Esophagus mucosa (tissue), 1 donor: Measurements from ENCODE around the gene ACOX3. TPM values are rescaled to one million over a fixed set of nuclear protein-coding genes. Genes with fewer than 3 reads are reported as not detected.

Source experiments
- ATAC-seq: fragments of 200-7000 bp; cut with Tn5 transposase; one replicate; pipeline ENCODE4 v1.9.1; 2020
- total RNA-seq: library from RNA; stranded (reverse); gene quantifications from one replicate; pipeline ENCODE4 v1.2.4, GENCODE V29; 2023
- donor health status: DM: yes; HTN: yes; CAD: no.

ACOX3 gene
- total RNA-seq, 1 donor from 2014 or later: 48.0 TPM

GRCh38 chr4:8404791-8405515 lies 35.6 kb downstream of the ACOX3 start:
- ATAC-seq: no peak

DNA sequence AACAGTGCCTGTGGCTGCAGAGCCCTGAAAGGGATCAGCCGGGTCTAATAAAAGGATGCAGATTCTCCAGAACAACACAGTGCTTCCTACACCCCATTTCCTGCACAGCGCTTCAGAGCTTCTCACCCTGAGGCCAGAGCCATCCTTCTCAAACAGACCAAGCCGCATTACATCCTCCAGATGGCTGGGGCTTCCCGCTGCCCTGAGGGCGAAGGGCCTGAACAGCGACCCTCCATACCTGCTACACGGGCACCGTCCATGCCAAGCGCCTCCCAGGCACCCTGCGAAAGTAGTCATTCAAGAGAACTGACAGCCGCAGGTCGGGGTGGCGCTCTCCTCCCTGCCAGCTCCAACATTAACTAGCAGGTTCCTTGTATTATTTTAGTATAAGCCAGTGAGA lies 36.5 kb downstream of the ACOX3 start:
- no peak for ATAC-seq

DNA sequence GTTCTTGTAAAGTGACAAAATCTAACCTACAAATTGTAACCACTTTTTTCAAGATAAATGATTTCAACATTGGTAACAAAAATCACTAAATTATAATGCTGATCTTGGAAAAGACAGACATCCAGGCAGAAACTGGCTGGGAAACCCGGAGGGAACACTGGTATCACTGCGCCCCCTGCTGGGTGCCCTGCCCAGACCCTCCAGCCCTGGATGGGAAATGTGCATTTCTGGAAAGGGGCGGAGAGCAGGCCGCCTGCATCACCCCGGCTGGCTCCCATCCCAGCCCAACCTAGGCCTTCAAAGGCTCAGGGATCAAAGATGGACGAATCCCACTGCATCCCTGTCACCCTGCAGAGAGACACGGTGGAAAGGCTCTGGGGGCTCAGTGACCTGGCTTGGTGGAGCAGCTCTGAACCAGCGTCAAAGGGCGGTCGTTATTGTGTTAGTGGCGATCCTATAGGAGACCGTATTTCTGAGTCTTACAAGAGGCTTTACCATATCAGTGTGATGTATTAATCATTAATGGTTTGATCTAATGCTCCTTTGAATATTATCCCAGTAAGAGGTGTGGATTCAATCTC lies 37.3 kb downstream of the ACOX3 start:
- ATAC-seq: peak; percentile 79

DNA sequence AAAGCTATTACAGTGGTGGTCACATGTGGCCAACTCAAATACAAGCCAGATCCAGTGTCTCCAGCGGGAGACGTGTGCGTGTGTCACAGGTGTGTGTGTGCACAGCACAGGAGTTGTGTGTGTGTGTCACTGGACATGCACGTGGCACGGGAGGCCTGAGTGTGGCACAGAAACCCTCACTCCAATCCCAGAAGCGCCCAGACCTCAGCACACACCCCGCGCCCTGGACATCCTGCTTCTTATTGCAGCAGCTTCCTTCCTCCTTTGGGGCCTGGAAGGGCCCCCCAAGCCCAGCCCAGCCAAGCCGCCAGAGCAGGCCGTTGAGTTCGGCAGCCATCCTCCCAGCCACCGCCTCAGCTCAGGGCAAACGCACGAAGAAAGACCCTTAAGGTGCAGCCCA lies 37.9 kb downstream of the ACOX3 start:
- peak; percentile 13 for ATAC-seq

GRCh38 chr4:8402181-8402597 lies 38.3 kb downstream of the ACOX3 start:
- ATAC-seq: peak; percentile 44

- peak; percentile 6 for ATAC-seq
Observed at GRCh38 chr4:8401665-8402064, 38.9 kb downstream of the ACOX3 start.

GRCh38 chr4:8400632-8401325 lies 39.7 kb downstream of the ACOX3 start:
- no peak for ATAC-seq

GRCh38 chr4:8399298-8399697 lies 41.2 kb downstream of the ACOX3 start:
- no peak for ATAC-seq

DNA sequence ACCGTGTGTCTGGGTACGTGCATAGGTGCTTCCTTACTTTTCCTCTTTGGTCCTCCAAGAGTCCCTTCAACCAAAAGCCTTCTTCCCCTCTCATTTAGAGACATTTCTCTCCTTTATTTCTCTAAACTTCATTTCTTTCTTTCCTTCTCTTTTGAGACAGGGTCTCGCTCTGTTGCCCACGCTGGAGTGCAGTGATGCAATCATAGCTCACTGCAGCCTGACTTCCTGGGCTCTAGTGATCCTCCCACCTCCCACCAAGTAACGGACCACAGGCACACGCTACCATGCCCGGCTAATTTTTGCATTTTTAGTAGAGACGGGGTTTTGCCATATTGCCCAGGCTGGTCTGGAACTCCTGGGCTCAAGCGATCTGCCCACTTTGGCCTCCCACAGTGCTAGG lies 42.2 kb downstream of the ACOX3 start:
- no peak for ATAC-seq

DNA sequence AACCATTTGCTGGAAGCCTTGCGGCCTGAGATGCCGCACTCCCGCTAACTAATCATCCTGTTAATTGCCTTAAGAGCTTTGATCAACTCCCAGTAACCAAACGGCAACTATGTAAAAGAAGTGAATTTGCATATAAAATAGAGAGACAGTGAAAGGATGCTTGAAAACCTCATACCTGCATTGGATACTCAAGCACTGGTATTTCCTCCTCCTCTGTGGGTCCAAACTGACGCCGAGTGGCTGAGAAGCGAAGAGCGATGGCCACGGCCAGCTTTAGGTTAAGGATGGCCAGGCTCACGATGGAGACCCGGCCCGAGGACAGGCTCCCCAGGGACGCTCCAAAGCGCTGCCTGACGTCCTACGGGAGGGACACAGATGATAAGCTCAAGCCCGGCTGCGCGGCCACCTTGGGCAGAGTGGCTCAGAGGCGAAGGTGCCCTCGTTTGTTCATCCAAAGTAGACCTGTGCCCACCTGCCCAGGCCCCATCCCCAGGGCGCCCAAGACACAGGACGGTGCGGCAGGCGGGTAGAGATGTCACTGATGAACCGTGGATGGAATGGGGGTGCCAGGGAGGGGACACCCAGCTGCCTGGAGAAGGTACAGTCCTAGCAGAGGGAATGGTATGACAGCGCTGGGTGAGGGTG lies 43.6 kb downstream of the ACOX3 start:
- no peak for ATAC-seq

GRCh38 chr4:8395504-8396296 lies 44.8 kb downstream of the ACOX3 start:
- ATAC-seq: no peak

GRCh38 chr4:8394806-8395205 lies 45.7 kb downstream of the ACOX3 start:
- no peak for ATAC-seq

GRCh38 chr4:8394061-8394519 lies 46.4 kb downstream of the ACOX3 start:
- peak; percentile 43 for ATAC-seq

DNA sequence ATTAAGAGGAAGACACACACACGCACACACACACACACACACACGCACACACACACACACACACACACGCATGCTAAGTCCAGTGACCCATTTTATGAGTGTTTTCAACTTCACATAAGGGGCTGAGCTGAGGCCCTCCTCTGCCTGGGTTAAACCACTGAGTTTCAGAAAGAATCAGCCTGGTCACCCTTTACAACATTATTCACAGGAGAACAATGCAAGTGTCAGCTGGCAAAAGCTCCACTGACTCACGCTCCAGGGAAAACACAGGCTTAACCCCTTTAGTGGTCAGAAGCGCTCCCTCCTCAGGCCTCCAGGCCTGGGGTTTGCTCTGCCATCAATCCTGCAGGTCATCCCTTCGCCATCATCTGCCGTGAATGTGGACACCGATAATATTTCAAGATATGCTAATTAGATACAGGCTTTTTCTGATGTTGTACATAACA lies 46.9 kb downstream of the ACOX3 start:
- ATAC-seq: peak; percentile 60

- no peak for ATAC-seq
Observed at GRCh38 chr4:8392591-8393190, 47.8 kb downstream of the ACOX3 start.

GRCh38 chr4:8391972-8392371 lies 48.6 kb downstream of the ACOX3 start:
- ATAC-seq: no peak

- ATAC-seq: no peak
Observed at GRCh38 chr4:8391071-8391470, 49.5 kb downstream of the ACOX3 start.

DNA sequence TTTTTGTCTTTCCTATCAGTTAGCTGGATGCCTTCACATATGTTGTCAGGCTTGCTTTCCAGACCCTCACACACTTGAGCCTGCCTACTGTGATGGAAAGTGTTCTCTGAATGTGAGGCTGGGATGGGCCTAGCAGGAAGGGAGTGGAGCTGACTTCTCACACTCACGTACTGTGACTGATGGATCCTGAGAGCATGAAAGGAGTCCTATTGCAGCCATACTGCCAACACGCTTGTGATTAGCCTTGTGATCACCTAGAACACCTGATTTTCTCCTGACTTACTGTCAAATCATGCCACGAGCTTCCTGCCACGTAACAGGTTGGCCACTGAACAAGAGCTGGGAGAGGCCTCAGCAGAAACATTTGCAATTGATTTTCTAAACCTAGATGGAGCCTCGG lies 49.9 kb downstream of the ACOX3 start:
- no peak for ATAC-seq

DNA sequence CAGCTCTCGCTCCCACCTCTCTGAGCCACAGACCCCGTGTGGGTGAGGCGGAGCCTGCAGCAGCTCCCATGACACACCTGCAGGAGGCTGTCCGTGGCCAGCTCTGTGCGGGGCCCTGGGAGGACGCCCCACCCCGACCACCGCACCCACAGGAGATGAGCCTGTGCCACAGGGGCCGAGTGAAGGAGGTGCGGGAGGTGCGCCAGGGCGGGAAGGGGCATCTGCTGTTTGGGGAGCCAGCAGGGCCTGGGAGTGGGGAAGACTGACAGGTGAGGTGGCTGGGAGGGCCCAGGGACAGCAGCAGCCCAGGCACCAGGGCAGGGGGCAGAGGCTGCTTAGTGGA lies 52.0 kb downstream of the ACOX3 start:
- no peak for ATAC-seq

DNA sequence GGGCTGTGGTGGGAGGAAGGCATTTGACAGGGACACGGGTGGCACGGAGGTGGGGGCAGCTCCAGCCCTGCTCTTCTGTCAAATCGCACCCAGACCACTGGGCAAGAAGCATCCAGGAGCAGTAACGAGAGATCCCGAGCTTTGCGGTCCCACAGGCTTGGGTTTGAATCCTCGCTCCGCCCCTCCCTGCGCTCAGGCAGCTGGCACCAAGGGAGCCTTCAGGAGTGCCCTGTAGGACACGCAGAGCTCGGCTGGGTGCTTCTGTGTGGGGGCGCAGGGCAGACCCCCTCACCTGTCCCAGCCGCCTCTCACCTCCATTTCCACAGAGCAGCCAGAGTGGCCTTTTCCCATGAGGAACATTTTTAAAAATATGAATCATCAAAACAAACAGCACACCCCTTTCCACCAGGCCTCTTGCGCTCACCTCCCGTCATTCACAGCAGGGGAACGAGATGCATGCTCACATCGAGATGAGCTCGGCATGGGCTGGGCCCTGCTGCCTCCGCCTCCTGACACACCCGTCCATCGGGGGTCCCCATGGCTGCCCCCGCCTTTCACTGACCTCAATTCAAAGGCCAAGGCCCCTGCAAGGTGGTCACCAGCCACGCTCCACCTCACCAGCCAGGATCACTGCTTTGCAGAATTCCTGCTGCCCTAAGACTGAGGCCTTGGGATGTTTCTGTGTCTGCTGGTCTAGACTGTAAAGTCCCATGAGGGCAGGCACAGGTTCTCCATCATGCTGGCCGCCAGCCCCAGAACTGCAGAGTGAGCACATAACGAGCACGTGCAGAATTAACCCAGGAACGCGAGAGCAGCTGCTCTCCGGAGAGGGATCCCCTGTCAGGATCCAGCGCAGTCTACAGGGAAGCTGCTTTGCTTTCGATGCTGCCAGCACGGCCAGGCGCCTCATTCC lies 52.7 kb downstream of the ACOX3 start:
- no peak for ATAC-seq

DNA sequence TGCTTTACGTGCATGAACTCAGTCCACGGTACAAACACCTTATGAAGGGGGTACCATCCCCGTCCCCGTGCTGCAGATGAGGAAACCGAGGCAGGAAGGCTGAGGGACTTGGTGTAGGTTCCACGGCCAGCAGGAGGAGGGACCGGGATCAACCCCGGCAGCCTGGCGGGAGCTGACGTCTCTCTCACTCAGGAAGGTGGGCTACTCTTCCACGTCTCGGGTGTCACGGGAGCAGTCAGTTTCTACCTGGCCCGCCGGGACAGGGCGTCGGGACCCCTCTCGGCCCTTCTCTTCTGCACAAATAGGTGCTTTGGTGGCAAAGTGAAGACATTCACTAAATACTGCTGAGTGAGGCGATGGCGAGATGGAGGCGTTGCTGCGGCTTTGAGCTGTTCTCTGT lies 53.3 kb downstream of the ACOX3 start:
- no peak for ATAC-seq
